HEK293T (cell line): Measurements from ENCODE around the gene MYH6.

Experiments
- ARNT ChIP-seq: fragments of 450-650 bp; IDR thresholded peaks from 2 replicates; pipeline ENCODE4 v1.6.1; 2017; ENCODE audit warnings: mild to moderate bottlenecking
- BHLHE40 ChIP-seq: fragments of 450-650 bp; IDR thresholded peaks from 2 replicates; pipeline ENCODE4 v1.6.1; 2016; ENCODE audit warnings: mild to moderate bottlenecking, moderate library complexity, borderline replicate concordance
- CTBP1 ChIP-seq: fragments of 450-650 bp; IDR thresholded peaks from 2 replicates; pipeline ENCODE4 v1.6.1; 2016; ENCODE audit warnings: borderline replicate concordance
- FOXA1 ChIP-seq: fragments of 450-650 bp; IDR thresholded peaks from 2 replicates; pipeline ENCODE4 v1.6.1; 2016; ENCODE audit warnings: mild to moderate bottlenecking
- FOXK2 ChIP-seq: fragments of 450-650 bp; IDR thresholded peaks from 2 replicates; pipeline ENCODE4 v1.6.1; 2016; ENCODE audit warnings: mild to moderate bottlenecking
- FOXM1 ChIP-seq: fragments of 450-650 bp; IDR thresholded peaks from 2 replicates; pipeline ENCODE4 v1.6.1; 2017; ENCODE audit warnings: mild to moderate bottlenecking, borderline replicate concordance
- HDGF ChIP-seq: fragments of 450-650 bp; IDR thresholded peaks from 2 replicates; pipeline ENCODE4 v1.6.1; 2017; ENCODE audit warnings: antibody characterized with exemption, borderline replicate concordance
- L3MBTL2 ChIP-seq: fragments of 450-650 bp; conservative IDR thresholded peaks from 2 replicates; pipeline ENCODE4 v1.6.1; 2016; ENCODE audit warnings: mild to moderate bottlenecking
- SP1 ChIP-seq: fragments of 450-650 bp; IDR thresholded peaks from 2 replicates; pipeline ENCODE4 v1.6.1; 2017
- SUZ12 ChIP-seq: fragments of 450-650 bp; IDR thresholded peaks from 2 replicates; pipeline ENCODE4 v1.6.1; 2016; ENCODE audit warnings: mild to moderate bottlenecking
- TARDBP ChIP-seq: fragments of 450-650 bp; IDR thresholded peaks from 2 replicates; pipeline ENCODE4 v1.6.1; 2016

- TF ChIP-seq FOXA1, result no peak
- TF ChIP-seq L3MBTL2, result no peak
- TF ChIP-seq SUZ12, result no peak
- no peak for TF ChIP-seq BHLHE40
- no peak for TF ChIP-seq ARNT
- TF ChIP-seq HDGF, result no peak
- TF ChIP-seq FOXM1, result no peak
- TF ChIP-seq SP1, result no peak
- TF ChIP-seq FOXK2, result no peak
- no peak for TF ChIP-seq CTBP1
- no peak for TF ChIP-seq TARDBP
These were observed 61.2 kb downstream of the MYH6 start for GRCh38 chr14:23346693-23347405.
